Left colon (tissue), 2 donors: ENCODE results near the gene NADSYN1. TPM values are rescaled to one million over a fixed set of nuclear protein-coding genes. Genes with fewer than 3 reads are reported as not detected.

Source experiments
- microRNA-seq, 2 donors: library from miRNA; unstranded; fragments of <30 nt; microRNA quantifications; one replicate each; pipeline versions ENCODE4 v1.1.0 to v1.2.0, GENCODE V29; 2020
- total RNA-seq, 2 donors: library from RNA; stranded (reverse); fragmentation: NEBNext Ultra II Directional; extraction: Animal tissue kit (Norgen Biotek cat#: 25700); gene quantifications; one replicate each; pipeline ENCODE4 v1.2.1, GENCODE V29; 2021
- donor health status: DM: no; HTN: no; CAD: no.
- donor health status: DM: yes; HTN: yes; CAD: no.

Gene NADSYN1
- total RNA-seq, 2 donors from 2014 or later = 140 to 165 TPM

Small RNA genes within 50 kb of the gene (microRNA-seq; reads per million reads assigned to microRNA genes)
- gene MIR6754 = 0 reads per million in 2 donors

Other genes starting within 250 kb of the NADSYN1 start
- 10 to 100 TPM; 28.6 to 43.0 TPM for gene SHANK2, start 200.6 kb upstream of the NADSYN1 start, total RNA-seq
- gene DHCR7, start 4.8 kb upstream of the NADSYN1 start, total RNA-seq = 100 to 1,000 TPM in 1 of 2 donors, 10 to 100 TPM in 1; 56.5 to 126 TPM
- under 1 TPM; 0.61 to 0.73 TPM for gene KRTAP5-7, start 74.1 kb downstream of the NADSYN1 start, total RNA-seq
- under 1 TPM; 0.22 to 0.58 TPM for gene KRTAP5-8, start 84.8 kb downstream of the NADSYN1 start, total RNA-seq
- gene KRTAP5-9, start 95.2 kb downstream of the NADSYN1 start, total RNA-seq = 1 to 10 TPM in 1 of 2 donors, under 1 TPM in 1; 0.61 to 1.2 TPM
- under 1 TPM; 0.53 to 0.58 TPM for gene KRTAP5-10, start 112.4 kb downstream of the NADSYN1 start, total RNA-seq
- not detected for gene KRTAP5-11, start 129.7 kb downstream of the NADSYN1 start, total RNA-seq